Neural cell (in vitro differentiated cells): ENCODE data around the gene CCDC154. TPM values are rescaled to one million over a fixed set of nuclear protein-coding genes. Genes with fewer than 3 reads are reported as not detected.

Source experiments
- H2AFZ ChIP-seq: fragments of 200-600, 300-800 bp; sonication (generic), shearing (Covaris generic); 2 replicates; pipeline ENCODE4 v1.6.0; 2014; ENCODE audit warnings: low read depth, mild to moderate bottlenecking, antibody characterized with exemption, low read length, moderate library complexity
- H3F3A ChIP-seq: fragments of 200-600 bp; shearing (Covaris generic); 2 replicates; pipeline ENCODE4 v1.6.1; 2016; ENCODE audit warnings: mild to moderate bottlenecking, moderate library complexity, mixed read lengths, antibody characterized with exemption, low read length; ENCODE audit not compliant: insufficient read depth, poor library complexity, severe bottlenecking
- H3K27ac ChIP-seq: fragments of 200-600, 300-800 bp; sonication (generic), shearing (Covaris generic); 2 replicates; pipeline ENCODE4 v1.5.1; 2014; ENCODE audit warnings: mild to moderate bottlenecking, low read length, moderate library complexity
- H3K27me3 ChIP-seq: fragments of 300-800, 200-600 bp; sonication (generic), shearing (Covaris generic); 2 replicates; pipeline ENCODE4 v1.6.0; 2014; ENCODE audit warnings: mild to moderate bottlenecking, low read depth, low read length, moderate library complexity; ENCODE audit not compliant: insufficient read depth
- H3K36me3 ChIP-seq: fragments of 300-800, 200-600 bp; sonication (generic), shearing (Covaris generic); 2 replicates; pipeline ENCODE4 v1.5.1; 2014; ENCODE audit warnings: mild to moderate bottlenecking, antibody characterized with exemption, low read length, moderate library complexity; ENCODE audit not compliant: insufficient read depth
- H3K4me2 ChIP-seq: fragments of 300-800, 200-600 bp; sonication (generic), shearing (Covaris generic); 2 replicates; pipeline ENCODE4 v1.6.0; 2014; ENCODE audit warnings: mild to moderate bottlenecking, low read length
- H3K4me3 ChIP-seq: fragments of 300-800, 200-600 bp; sonication (generic), shearing (Covaris generic); 2 replicates; pipeline ENCODE4 v1.5.1; 2014; ENCODE audit warnings: mild to moderate bottlenecking, low read length, moderate library complexity
- H3K79me2 ChIP-seq: fragments of 200-600 bp; shearing (Covaris generic); replicated peaks from 2 replicates; pipeline ENCODE4 v1.6.0; 2014; ENCODE audit warnings: mild to moderate bottlenecking, low read length, moderate library complexity; ENCODE audit not compliant: insufficient read depth
- H3K9ac ChIP-seq: fragments of 300-800, 200-600 bp; sonication (generic), shearing (Covaris generic); 2 replicates; pipeline ENCODE4 v1.6.1; 2016; ENCODE audit warnings: mild to moderate bottlenecking, low read length, mixed read lengths
- H3K9me2 ChIP-seq: fragments of 200-600 bp; shearing (Covaris generic); 2 replicates; pipeline ENCODE4 v1.6.1; 2016; ENCODE audit warnings: mild to moderate bottlenecking, low read length, mixed read lengths; ENCODE audit not compliant: insufficient read depth
- H3K9me3 ChIP-seq: fragments of 200-600, 300-800 bp; sonication (generic), shearing (Covaris generic); 2 replicates; pipeline ENCODE4 v1.6.1; 2016; ENCODE audit warnings: mild to moderate bottlenecking, mixed run types, low read length, moderate library complexity, mixed read lengths
- H4K20me1 ChIP-seq: fragments of 200-600 bp; shearing (Covaris generic); 2 replicates; pipeline ENCODE4 v1.6.1; 2016; ENCODE audit warnings: mild to moderate bottlenecking, mixed run types; ENCODE audit not compliant: insufficient read depth
- EP300 ChIP-seq: fragments of 450-650 bp; conservative IDR thresholded peaks from 2 replicates; pipeline ENCODE4 v1.6.1; 2014; ENCODE audit warnings: antibody characterized with exemption, mild to moderate bottlenecking, moderate library complexity; ENCODE audit not compliant: poor library complexity, severe bottlenecking
- EZH2 ChIP-seq: fragments of 200-600, 300-800 bp; shearing (Covaris generic), sonication (generic); IDR thresholded peaks from 2 replicates; pipeline ENCODE4 v1.6.1; 2014; ENCODE audit warnings: antibody characterized with exemption, low read length, borderline replicate concordance, mild to moderate bottlenecking; ENCODE audit not compliant: insufficient read depth, poor library complexity, severe bottlenecking
- MXI1 ChIP-seq: fragments of 450-650 bp; conservative IDR thresholded peaks from 2 replicates; pipeline ENCODE4 v1.6.1; 2014; ENCODE audit warnings: antibody characterized with exemption, mild to moderate bottlenecking; ENCODE audit not compliant: poor library complexity, severe bottlenecking
- POLR2AphosphoS5 ChIP-seq: IDR thresholded peaks from 2 replicates; pipeline ENCODE4 v1.6.1; 2012
- RAD21 ChIP-seq: fragments of 450-650 bp; conservative IDR thresholded peaks from 2 replicates; pipeline ENCODE4 v1.6.1; 2014; ENCODE audit warnings: antibody characterized with exemption, mild to moderate bottlenecking, moderate library complexity
- SMC3 ChIP-seq: fragments of 450-650 bp; conservative IDR thresholded peaks from 2 replicates; pipeline ENCODE4 v1.6.1; 2014; ENCODE audit warnings: antibody characterized with exemption, mild to moderate bottlenecking, moderate library complexity; ENCODE audit not compliant: poor library complexity
- TAF1 ChIP-seq: IDR thresholded peaks from 2 replicates; pipeline ENCODE4 v1.6.1; 2012; ENCODE audit warnings: low read depth
- polyA plus RNA-seq: library from polyadenylated mRNA; depleted of rRNA; stranded (reverse); fragments of >200 nt; gene quantifications from 2 replicates; pipeline ENCODE4 v1.2.3, GENCODE V29; 2014
- TF ChIP-seq, protein P1 (sequence below): fragments of 450-650 bp; IDR thresholded peaks from 2 replicates; pipeline ENCODE4 v1.5.1; 2014; ENCODE audit warnings: antibody characterized with exemption, mild to moderate bottlenecking, moderate library complexity; ENCODE audit not compliant: poor library complexity, severe bottlenecking
- TF ChIP-seq, protein P2 (sequence below): IDR thresholded peaks from 2 replicates; pipeline ENCODE4 v1.6.1; 2012; ENCODE audit warnings: borderline replicate concordance

Gene CCDC154
- polyA plus RNA-seq, 1 donor from 2014 or later, result 3.3 TPM

DNA sequence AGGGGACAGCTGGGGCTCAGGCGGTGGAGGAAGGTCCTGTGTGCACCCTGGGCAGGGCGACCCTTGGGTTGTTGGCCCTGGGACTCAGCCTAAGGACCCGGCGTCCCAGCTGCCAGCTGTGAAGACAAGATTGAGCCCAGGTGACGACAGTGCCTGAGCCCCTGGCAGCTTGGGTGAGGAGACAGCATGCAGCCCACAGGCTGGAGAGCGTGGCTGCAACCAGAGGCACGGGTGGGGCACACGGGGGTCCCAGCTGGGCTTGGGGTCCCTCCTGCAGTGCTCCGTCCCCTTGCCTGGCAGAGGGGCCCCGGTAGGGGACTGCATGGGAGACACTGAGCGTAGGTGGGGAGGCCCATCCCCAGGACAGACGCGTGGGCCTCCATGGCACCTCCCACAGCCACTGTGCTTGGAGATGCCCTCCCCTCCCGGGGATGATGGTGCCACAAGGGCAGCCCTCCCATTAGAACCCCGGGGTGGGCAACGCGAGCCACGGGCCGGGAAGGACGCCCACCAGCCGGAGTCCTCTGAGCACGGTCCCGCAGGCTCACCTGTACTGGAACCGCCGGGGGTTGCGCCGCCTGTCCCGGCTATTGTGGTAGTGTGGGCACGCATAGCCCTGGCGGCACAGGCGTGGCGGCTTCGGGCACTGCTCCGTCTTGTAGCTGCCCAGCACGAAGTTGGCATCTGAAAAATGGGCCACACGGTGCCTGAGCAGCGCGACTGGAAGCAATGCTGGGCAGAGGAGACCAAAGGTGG is 45.4 kb downstream of the CCDC154 start:
- Histone ChIP-seq H3F3A (no peaks in the 10 kb centered on the region), H3K79me2 (no peaks in the 10 kb centered on the region), H3K36me3 (no peaks in the 10 kb centered on the region), H3K4me2 (no peak overlapping the region), H3K27me3 (no peaks in the 10 kb centered on the region), H3K9me2 (no peaks in the 10 kb centered on the region), H3K4me3 (no peak overlapping the region), H3K27ac (no peak overlapping the region), H2AFZ (no peak overlapping the region), H3K9me3 (no peaks in the 10 kb centered on the region), H4K20me1 (no peaks in the 10 kb centered on the region), H3K9ac (no peak overlapping the region)
- no peak for TF ChIP-seq RAD21
- TF ChIP-seq TAF1, result no peak
- no peak for TF ChIP-seq POLR2AphosphoS5
- no peak for TF ChIP-seq MXI1
- TF ChIP-seq, protein P1, sequence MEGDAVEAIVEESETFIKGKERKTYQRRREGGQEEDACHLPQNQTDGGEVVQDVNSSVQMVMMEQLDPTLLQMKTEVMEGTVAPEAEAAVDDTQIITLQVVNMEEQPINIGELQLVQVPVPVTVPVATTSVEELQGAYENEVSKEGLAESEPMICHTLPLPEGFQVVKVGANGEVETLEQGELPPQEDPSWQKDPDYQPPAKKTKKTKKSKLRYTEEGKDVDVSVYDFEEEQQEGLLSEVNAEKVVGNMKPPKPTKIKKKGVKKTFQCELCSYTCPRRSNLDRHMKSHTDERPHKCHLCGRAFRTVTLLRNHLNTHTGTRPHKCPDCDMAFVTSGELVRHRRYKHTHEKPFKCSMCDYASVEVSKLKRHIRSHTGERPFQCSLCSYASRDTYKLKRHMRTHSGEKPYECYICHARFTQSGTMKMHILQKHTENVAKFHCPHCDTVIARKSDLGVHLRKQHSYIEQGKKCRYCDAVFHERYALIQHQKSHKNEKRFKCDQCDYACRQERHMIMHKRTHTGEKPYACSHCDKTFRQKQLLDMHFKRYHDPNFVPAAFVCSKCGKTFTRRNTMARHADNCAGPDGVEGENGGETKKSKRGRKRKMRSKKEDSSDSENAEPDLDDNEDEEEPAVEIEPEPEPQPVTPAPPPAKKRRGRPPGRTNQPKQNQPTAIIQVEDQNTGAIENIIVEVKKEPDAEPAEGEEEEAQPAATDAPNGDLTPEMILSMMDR, result no peak
- TF ChIP-seq EZH2, result no peak
- TF ChIP-seq SMC3, result no peak
- TF ChIP-seq EP300, result no peak
- TF ChIP-seq, protein P2, sequence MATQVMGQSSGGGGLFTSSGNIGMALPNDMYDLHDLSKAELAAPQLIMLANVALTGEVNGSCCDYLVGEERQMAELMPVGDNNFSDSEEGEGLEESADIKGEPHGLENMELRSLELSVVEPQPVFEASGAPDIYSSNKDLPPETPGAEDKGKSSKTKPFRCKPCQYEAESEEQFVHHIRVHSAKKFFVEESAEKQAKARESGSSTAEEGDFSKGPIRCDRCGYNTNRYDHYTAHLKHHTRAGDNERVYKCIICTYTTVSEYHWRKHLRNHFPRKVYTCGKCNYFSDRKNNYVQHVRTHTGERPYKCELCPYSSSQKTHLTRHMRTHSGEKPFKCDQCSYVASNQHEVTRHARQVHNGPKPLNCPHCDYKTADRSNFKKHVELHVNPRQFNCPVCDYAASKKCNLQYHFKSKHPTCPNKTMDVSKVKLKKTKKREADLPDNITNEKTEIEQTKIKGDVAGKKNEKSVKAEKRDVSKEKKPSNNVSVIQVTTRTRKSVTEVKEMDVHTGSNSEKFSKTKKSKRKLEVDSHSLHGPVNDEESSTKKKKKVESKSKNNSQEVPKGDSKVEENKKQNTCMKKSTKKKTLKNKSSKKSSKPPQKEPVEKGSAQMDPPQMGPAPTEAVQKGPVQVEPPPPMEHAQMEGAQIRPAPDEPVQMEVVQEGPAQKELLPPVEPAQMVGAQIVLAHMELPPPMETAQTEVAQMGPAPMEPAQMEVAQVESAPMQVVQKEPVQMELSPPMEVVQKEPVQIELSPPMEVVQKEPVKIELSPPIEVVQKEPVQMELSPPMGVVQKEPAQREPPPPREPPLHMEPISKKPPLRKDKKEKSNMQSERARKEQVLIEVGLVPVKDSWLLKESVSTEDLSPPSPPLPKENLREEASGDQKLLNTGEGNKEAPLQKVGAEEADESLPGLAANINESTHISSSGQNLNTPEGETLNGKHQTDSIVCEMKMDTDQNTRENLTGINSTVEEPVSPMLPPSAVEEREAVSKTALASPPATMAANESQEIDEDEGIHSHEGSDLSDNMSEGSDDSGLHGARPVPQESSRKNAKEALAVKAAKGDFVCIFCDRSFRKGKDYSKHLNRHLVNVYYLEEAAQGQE, result no peak

DNA sequence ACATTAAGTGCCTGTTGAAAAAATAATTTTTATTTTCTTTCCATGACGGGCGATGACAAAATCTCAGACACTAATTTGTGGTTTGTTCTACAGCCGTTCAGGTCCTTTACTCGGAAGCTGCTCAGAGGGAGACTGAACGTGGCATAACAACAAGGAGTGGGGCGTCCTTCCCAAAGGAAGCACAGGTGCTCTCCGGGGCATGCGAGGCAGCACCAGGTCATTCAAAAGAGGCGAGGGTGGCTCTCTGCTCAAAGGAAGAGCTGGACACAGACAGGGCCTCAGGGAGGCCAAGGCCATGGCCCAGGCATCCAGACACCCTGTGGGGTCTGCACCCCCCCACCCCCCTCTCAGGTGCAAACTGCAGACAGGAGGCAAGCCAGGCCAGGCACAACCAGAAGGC is 46.0 kb downstream of the CCDC154 start:
- Histone ChIP-seq H3K79me2 (no peaks in the 10 kb centered on the region), H3K27me3 (no peaks in the 10 kb centered on the region), H3K36me3 (no peaks in the 10 kb centered on the region), H3K9me2 (no peaks in the 10 kb centered on the region), H3K4me3 (no peak overlapping the region), H4K20me1 (no peaks in the 10 kb centered on the region), H3K4me2 (no peak overlapping the region), H3K9me3 (no peaks in the 10 kb centered on the region), H3F3A (no peaks in the 10 kb centered on the region), H3K9ac (no peak overlapping the region), H2AFZ (no peak overlapping the region), H3K27ac (no peak overlapping the region)
- TF ChIP-seq EP300 (no peak), EZH2 (no peak)
